Stimulated activated CD8-positive, alpha-beta memory T cell treated with anti-CD3 and anti-CD28 coated beads, Interleukin-4, amount 100 ng/mL, for 24 hours (primary cell): ENCODE data around the gene PASK.
"Not testable (repeated sequence)": the region's sequence is repeated elsewhere in the genome, so short reads cannot be mapped to it uniquely, and the experiment has no call there.

Experiments used
- DNase-seq: peaks from one replicate; pipeline ENCODE4 v3.0.0-alpha.2; 2020; ENCODE audit warnings: low read depth

Gene PASK

DNA sequence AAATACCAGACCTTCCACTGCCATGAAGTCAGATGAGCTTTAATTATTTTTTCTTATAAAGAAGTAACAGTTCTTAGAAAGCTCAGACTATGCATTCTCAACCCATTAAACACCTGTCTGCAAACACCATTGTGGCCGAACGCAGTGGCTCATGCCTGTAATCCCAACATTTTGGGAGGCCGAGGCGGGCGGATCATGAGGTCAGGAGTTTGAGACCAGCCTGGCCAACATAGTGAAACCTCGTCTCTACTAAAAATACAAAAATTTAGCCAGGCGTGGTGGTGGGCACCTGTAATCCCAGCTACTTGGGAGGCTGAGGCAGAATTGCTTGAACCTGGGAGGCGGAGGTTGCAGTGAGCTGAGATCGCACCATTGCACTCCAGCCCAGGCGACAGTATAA, 44.7 kb downstream of the PASK start:
- not testable (repeated sequence) for DNase-seq

DNA sequence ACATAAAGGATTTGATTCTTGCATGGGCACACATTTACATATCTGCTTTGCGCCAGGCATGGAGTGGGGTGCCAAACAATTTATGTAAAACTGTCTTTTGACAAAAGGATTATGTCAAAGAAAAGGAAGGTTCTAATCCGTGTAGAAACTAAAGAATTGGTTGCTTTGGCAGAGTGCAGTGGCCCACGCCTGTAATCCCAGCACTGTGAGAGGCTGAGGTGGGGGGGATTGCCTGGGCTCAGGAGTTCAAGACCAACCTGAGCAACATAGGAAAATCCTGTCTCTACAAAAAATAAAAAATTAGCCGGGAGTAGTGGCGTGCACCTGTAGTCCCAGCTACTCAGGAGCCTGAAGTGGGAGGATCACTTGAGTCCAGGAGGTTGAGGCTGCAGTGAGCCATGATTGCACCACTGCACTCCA, 46.1 kb downstream of the PASK start:
- no peak for DNase-seq

DNA sequence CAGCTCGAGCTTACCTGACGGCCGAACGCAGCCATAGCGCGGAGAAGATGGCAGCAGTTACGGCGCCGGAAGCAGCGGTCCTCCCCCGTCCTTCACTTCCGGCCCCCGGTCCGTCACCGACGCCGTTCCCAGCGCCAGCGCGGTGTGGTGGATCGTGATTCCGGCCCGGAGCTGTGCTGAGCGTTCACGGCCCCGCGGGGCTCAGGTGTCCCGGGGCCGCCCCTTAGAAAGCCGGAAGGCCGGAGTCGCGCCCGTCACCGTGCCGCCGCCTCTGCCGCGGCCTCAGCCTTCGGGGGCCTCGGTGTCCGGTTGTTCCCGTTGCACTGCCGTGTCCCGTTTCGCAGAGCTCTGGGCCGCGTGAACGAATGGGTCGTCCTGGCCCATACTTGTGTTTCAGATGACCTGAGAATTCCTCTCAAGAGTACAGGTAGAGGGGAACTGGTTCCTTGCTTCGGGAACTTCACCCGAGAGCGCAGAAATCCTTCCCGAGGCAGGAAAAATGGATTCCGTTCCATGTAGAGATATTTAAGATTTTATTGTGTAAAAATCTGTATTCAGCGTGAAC, 47.0 kb downstream of the PASK start, which contains the start of gene MTERF4:
TSS of gene MTERF4 (minus strand) at position 49 of the 565 bp plus-strand sequence. CDS start at position 35, 14 bp downstream.
- DNase-seq, result peak; percentile 84

DNA sequence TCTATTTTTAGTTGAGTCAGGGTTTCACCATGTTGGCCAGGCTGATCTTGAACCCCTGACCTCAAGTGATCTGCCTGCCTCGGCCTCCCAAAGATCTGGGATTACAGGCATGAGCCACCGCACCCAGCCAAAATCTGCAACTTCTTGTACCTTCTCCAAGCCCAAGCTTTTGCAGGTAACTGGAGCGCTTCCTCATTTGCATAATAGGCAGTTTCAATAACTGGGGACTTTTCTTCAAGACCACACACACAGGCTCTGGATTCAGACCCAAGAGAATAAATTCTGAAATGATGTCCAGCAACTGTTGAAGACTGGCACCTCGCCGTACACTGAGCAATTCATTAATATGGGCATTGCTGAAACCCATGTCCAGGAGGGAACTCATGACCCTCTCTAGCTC, 50.0 kb downstream of the PASK start:
- DNase-seq, result no peak

DNA sequence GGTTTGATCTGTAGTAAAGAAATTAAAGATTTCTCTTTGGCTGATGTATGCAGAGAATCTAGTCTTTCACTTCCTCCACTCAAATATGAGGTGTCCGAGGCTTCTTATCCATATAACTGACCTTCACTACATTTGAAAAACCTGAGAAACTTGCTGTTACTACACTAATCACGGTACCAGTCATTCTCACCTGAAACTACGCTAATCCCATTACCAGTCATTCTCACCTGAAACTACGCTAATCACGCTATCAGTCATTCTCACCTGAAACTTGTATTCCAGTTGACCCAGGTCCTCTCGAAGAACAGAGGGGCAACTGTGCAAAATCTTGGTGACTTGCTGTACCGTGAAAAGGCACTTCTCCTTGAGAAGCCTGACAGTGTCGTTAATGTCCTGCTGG, 52.3 kb downstream of the PASK start:
- DNase-seq, result no peak

DNA sequence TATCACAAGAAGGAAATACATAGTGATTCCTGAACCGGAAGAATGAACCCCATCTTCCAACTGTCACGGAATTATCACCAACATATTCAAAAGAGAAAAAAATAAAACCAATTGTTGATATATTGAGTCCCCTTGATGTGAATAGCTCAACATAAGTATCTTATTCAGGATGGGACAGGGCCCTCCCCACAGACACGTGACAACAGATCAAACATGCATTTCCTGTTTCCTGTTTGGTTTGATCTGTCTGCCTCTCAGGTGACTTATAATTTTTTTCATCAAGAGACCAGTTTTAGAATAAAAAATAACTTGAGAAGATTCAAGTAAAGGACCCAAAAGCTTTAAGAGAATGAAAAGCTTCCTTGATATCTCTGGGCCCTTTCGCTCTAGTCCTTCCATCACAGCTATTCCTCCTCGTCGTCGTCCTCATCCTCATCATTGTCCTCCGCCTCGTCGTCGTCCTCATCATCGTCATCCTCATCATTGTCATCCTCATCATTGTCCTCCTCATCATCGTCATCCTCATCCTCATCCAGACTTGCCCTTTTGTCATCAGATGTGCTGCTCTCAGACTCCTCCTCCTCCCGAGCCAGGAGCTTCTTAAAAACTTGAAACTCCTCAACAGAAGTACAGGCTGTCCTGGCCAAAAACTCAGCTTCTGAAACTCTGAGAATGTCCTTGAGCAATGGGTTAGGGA, 53.5 kb downstream of the PASK start:
- no peak for DNase-seq

DNA sequence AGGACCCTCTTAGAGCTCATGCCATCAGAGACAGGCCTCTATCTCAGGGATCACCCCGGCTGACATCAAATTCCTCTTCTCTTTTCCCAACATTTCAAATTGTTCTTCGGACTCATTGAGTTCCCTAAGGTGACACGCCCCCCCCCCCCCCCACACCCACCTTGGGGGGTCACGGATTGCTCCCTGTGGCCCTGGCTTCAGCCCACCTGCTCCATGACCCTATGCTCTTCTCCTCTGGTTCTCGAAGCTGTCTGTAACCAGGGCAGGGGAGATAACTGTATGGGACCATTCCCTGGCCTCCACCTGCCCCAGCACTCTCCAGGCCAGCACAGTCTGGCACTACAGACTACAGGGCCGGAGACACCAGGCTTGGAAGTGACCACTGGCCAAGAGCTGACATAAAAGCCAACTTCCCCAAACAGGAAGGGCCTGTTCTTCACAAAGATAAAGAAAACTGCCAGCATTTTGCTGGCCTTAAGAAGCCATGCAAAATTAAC, 54.3 kb downstream of the PASK start:
- no peak for DNase-seq

DNA sequence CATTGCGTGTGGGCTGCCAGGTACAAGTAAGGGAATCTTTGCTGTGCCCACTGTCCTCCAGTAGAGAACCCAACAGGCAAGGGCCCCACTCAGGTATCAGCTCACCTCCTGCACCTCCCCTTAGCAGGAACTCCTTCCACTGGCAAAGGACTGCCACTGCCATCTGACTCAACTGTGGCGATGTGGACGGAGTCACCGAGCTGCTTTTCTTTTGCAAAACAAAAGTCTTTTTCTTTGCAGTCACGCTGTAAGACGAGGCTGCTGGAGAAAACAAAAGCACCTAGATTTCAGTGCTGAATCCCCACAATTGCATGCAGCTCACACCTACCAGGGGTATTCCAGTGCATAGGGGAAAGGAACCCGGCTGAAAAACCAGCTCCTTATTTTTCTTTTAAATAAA, 55.1 kb downstream of the PASK start:
- DNase-seq, result no peak

DNA sequence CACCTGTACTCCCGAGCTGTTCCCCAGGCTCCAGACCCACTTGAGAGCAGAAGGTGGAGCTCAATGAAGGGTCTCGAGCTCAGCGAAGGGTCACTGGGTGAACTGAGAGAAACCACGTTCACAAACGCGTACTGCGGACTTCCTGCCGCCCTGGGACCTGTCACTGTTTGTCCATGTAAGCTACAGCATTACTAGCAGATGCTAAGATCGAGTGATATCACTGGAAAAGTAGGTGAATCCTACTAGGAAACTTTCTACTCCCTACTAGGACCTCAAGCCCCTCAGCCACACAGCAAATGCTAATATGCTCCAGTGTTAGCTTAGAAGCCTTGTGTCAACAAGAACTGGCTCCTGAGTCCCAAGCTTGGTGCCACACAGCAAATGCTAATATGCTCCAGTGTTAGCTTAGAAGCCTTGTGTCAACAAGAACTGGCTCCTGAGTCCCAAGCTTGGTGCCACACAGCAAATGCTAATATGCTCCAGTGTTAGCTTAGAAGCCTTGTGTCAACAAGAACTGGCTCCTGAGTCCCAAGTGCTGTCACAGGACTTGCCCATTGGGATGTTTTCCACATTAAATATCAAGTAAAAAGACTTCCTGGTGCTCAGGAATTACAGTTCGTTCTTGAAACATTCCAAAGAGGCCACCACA, 56.0 kb downstream of the PASK start:
- not testable (repeated sequence) for DNase-seq

DNA sequence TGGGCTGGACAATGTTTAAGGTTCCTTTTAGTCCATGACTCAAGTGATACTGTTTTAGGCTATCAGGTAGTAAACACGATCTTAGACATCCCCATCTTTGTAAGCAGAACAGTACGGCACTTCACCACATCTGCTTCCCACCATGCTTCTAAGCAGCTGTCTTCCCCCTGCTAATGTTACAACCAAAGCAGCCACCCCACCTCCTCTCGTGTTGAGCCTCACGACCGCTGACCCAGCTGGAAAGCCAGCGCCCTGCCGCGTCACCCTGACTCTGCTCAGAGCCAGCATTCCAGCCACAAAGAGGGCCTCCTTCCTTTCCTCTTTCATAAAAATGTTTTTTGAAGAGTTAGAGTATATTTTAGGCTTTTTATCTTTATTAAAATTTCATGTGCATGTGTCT, 56.6 kb downstream of the PASK start:
- no peak for DNase-seq

DNA sequence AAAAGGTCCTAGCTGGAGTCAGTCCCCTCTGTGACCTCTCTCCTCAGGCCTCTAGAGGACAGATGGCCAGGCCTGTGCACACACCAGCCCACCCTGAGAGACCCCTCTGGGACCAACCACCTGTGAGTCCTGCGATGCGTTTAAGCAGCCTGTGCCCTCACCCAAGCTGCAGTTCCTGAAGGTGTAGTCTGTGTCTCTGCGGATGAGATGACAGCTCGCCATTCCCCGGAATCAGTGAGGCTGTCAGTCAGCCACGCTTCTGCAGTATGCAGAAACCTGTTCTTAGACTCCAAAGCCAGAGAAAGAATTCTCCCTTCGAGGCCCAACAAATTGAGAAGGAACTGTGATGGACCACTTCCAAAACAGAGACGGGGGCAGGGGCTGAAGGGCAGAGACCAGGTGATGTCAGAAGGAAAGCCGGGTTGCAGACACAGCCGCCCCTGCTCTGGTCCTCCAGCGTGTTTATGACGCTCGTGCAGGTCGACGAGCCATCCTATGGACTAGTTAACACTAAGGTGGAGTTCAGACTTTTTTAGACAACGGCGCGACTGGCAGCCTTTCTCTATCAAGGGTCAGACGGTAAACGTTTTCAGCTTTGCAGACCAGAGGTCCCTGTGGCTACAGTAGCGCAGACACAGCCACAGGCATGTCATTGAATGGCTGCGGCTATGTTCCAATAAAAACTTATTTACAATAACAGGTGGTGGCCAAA, 57.4 kb downstream of the PASK start:
- no peak for DNase-seq

DNA sequence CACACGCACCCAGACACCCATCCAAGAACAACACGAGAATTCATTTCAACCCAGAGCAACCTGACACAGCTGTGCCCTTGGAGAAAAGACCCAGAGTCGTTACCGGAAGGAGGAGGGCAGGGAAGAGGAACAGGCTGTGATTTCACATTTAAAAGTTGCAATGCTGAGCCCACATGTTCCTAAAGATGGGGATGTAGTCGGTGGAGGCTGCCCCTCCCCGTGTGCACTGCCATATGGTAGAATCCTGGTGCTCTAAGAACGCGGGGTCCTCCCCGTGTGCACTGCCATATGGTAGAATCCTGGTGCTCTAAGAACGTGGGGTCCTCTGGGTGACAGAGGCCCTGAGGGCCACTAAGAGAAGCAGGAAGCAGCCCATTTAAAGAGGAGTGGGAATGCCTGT, 58.1 kb downstream of the PASK start:
- DNase-seq, result no peak

DNA sequence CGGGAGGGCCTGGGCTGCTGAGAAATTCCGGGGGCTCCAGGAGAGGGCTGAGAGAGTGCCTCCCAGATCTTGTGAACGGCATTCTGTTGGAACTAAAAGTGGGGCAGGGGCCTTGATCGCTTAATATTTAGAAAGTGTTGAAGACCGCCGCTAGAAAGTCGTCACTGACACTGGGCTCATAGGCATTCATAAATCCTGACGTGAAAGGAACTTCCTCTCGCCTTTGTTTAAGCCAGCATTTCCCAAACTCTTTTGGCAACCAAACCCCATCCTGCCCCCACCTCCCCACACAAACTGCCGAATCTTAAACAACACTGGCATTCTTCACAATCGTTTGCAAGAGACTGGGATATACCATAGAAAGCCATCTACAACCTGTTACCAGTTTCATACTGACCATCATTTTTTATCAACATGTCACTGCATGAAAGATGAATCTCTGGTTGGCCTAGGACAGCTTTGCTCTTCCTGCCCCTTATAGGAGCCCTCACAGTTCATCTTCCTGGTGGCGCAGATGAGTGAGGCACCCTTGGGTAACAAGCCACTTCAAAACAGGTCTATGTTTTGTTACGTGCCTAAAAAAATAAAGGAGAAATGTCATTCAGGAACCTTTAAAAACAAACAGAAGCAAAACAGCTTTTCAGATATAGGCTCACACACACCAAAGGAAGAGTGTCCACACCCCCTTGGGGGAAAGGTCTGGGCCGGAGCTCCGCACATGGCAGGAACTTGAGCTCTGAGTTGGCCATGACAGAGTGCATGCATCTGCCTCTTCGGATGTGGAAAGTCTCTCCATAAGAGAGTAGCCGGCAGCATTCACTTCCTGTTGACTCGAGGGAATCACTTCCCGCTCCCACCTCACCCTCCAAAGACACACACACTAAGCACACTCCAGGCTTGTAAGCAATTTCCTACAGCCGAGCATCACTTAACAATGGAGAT, 60.2 kb downstream of the PASK start:
- DNase-seq, result no peak

DNA sequence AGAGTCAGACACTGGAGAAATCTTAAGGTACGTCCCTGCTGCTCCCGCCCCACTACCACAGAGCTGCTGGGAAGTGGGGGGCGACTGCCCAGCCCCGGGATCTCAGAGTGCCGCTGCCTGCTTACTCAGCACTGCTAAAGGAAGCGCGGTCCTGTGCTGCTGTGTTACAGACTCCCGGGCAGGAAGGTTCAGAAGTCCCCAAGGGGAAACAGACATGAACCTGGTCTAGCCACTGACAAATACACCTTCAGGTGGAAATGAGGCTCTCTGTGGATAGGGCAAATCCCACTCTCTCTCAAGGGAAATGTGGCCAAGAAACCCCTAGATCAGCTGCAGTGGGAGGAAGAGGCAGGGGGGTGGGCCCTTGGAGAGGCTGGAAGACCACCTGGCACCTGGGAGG, 60.9 kb downstream of the PASK start:
- DNase-seq, result no peak

DNA sequence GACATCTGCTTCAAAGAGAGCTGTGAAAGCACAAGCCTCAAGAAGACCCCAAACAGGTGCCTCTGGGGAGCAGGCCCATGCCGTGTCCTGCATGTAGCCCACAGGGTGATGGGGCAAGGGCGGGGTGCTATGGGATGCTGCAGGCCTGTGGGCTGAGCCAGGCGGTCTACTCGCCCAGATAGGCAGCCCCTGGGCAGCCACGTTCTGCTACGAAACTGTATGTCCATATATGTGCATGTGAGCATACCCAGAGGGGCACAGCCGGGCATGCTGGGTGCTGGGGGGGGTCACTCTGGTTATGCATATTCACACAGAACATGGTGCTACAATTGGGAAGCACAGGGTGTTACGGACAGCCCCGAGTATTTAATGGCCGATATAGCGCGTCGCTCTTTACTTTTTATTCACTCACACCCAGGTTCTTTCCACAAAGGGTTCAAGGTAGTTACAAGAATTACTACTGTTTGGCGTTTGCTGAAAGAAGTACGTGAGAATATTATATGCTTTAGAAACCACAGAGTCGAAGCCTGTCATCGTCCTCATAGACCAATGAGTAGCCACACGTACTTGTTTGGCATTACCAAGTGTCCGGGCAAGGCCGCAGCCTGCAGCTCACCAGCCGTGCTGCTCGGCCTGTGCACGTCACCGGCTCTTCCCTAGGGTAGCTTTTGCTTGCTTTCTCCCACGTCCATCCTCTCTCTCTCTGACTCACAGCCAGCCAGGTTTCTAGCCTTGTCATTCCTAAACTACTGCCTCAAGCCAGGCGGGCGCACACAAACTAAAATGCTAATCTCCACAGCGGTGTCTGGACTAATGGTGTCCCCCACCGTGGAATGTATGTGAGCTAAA, 61.6 kb downstream of the PASK start:
- DNase-seq, result no peak

DNA sequence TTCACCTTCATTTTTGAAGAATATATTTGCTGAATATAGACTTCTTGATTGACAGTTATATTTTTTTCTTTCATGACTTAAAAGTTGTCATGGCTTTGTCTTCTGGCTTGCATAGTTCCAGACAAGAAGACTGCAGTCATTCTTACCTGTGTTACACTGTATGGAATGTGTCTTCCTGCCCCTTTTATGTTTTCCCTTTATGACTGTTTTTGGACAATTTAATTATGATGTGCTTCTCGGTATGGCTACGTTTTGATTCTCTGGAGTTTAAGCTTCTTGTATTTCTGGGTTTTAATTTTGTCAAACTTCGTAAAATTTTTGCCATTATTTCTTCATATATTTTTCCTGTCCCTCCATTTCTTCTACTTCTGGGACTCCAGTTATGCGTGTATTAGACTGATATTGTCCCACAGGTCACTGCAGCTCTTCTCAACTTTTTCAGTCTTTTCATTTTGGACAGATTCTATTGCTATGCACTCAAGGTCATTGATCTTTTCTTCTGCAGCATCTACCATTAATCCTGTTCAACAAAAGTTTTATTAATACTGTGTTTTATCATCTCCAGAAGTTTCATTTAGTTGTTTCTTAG, 64.3 kb downstream of the PASK start:
- DNase-seq, result no peak

DNA sequence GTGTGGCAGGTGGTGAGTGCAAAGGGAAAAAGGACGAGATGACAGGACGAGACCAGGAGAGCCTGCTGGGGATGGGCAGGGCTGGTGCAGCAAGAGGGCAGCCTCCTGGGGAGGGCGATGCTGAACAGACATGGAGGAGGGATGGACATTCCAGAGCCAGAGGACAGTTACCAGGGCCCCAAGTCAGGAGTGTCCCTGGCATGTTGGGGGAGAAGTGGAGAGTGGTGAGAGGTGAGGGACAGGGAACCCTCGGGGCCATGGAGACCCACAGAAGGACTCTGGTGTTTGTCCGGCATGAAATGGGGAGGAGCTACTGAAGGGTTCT, 66.2 kb downstream of the PASK start:
- DNase-seq, result no peak

DNA sequence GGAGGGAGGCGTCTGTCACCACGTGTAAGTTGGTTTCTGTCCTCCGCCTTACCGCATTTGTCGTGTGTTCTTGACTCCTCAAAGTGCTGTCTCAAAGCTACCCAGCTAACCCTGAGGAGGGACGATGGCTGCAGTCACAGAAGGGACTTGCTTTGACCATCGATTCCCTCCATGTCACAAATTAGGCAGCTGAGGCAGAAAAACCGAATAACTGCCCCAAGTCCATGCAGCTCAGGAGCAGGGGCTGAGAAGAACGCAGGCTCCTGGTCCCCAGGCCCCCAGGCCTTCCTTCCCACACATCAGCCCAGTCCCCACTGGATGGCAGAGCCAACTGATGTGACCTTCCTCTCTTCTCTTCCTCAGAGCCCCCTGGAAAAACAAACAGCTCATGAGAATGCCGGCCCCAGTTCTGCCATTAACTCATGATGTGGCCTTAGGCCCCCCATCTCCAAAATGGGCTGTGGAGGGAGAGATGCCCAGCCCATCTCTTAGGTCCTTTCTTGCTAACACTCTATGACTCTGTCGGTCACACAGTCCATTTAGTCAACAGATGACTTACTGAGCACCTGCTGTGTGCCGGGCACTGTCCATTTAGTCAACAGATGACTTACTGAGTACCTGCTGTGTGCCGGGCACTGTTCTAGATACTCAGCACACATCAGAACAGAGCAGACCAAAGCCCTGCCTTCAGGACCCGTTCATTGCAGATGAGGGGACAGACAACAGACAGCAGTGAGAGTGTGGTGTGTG, 66.8 kb downstream of the PASK start:
- DNase-seq, result no peak

DNA sequence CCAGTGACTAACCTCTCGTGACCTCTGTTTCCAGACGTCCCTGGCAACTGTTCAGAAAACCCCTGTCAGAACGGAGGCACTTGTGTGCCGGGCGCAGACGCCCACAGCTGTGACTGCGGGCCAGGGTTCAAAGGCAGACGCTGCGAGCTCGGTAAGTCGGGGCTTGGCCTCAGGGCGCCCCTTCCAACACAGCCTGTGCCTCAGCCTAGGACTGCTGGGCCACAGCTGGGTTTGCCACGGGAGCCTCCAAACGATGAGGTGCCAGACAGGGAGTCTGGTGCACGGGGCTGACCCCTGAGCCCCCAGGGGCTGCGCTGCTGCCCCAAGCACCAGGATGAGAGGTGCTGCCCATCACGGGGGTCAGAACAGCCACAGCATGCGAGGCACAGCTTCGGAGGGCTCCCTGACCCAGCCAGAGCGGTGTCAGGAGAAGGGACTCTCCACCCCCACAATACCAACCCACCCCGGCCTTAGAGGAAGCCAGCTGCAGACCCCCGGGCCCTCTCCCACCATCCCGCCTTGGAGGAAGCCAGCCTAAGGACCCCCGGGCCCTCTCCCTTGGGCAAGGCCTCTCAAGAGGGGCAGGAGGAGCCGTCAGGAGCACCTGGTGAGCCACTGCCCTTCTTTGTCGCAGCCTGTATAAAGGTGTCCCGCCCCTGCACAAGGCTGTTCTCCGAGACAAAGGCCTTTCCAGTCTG, 67.5 kb downstream of the PASK start:
- DNase-seq, result no peak
